Adrenal gland (tissue), 12 donors: ENCODE measurements around the gene THRB. TPM values are rescaled to one million over a fixed set of nuclear protein-coding genes. Genes with fewer than 3 reads are reported as not detected.

Source experiments
- DNase-seq, 7 donors: peaks; one replicate each; pipeline ENCODE4 v3.0.0-alpha.2; 2019 to 2020
- H3K27ac ChIP-seq, 5 donors: fragments of 200-600 bp; sonication (generic) in 4 of 5; 1 replicate in 3 of 5; 2 replicates in 2 of 5; pipeline versions ENCODE4 v1.5.1 to v1.8.0; 2016 to 2020; ENCODE audit warnings: mild to moderate bottlenecking in 1 of 5
- H3K27me3 ChIP-seq: fragments of 200-600 bp; 2 replicates; pipeline ENCODE4 v1.8.0; 2021
- H3K36me3 ChIP-seq, 2 donors: fragments of 200-600 bp; replicated peaks in 1 of 2; 1 replicate in 1 of 2; 2 replicates in 1 of 2; pipeline versions ENCODE4 v1.5.1 to v1.8.0; 2018 to 2022
- H3K4me1 ChIP-seq, 2 donors: fragments of 200-600 bp; replicated peaks in 1 of 2; 1 replicate in 1 of 2; 2 replicates in 1 of 2; pipeline versions ENCODE4 v1.5.1 to v1.8.0; 2018 to 2021
- H3K4me3 ChIP-seq, 4 donors: fragments of 200-600 bp; sonication (generic) in 3 of 4; one replicate each; pipeline ENCODE4 v1.5.1; 2016 to 2018
- H3K9me3 ChIP-seq, 3 donors: fragments of 200-600 bp; sonication (generic) in 1 of 3; replicated peaks in 1 of 3; 1 replicate in 2 of 3; 2 replicates in 1 of 3; pipeline versions ENCODE4 v1.5.1 to v1.8.0; 2016 to 2021
- CTCF ChIP-seq, 6 experiments: fragments of 450-650 bp in 4 of 6; fragments of 200-600 bp in 2 of 6; sonication (generic) in 1 of 6; IDR thresholded peaks; 1 replicate in 5 of 6; 2 replicates in 1 of 6; pipeline versions ENCODE4 v1.5.1 to v1.8.0; 2016 to 2021; ENCODE audit warnings: antibody characterized with exemption in 6 of 6, mild to moderate bottlenecking in 2 of 6, moderate library complexity in 1 of 6
- POLR2A ChIP-seq, 2 donors: fragments of 450-650 bp; IDR thresholded peaks; one replicate each; pipeline ENCODE4 v1.6.1; 2017; ENCODE audit warnings: antibody characterized with exemption in 2 of 2, mild to moderate bottlenecking in 2 of 2, moderate library complexity in 1 of 2
- WGBS, 4 donors: extraction: QIAGEN DNeasy Blood & Tissue Kit in 2 of 4; methylation state at CpG; one replicate each; pipeline versions ENCODE4 v1.1.5 to v1.1.7; 2013 to 2017; 5-methylcytosine and 5-hydroxymethylcytosine counted together
- intact Hi-C, 2 donors: fragments of 100-400 bp; cut with DNase I; formaldehyde crosslinking; loops; one replicate each; pipeline versions ENCODE4 v1.14.1 to v1.15.0; 2022 to 2023
- polyA plus RNA-seq, 3 donors: library from polyadenylated mRNA; stranded (reverse); fragments of 200-250 nt in 2 of 3; fragments of 350-450 nt in 1 of 3; fragmentation: Illumina TruSeq in 1 of 3; extraction: RNeasy Lipid Tissue Mini Kit (QIAGEN cat#74804) in 1 of 3; gene quantifications; one replicate each; pipeline ENCODE4 v1.2.3, GENCODE V29; 2013 to 2014
- total RNA-seq, 9 donors: library from RNA; depleted of rRNA in 4 of 9; stranded (reverse); fragments of >200 nt in 4 of 9; fragments of 120-200 nt in 1 of 9; fragmentation: NEBNext Ultra II Directional in 1 of 9; extraction: Animal tissue kit (Norgen Biotek cat#: 25700) in 1 of 9; gene quantifications; one replicate each; pipeline versions ENCODE4 v1.1.0 to v1.2.4, GENCODE V29; 2013 to 2023
- donor health status: healthy with polysubstance abuse.
- donor health status: Bipolar disorder and iron deficiency.
- donor health status: DM: yes; HTN: yes; CAD: no.
- donor health status: DM: no; HTN: no; CAD: no.
- donor health status: DM: no; HTN: no; CAD: no.
- donor health status: DM: yes; HTN: yes; CAD: no.

Gene THRB
- total and polyA plus RNA-seq, 12 donors = 3.0 to 30.7 (median 13.5) TPM

- no peaks in the 10 kb centered on the region for H3K27me3 ChIP-seq
- intact Hi-C loops = loop anchor here in 1 of 2 donors (10.0 kb wide), 1 partner anchor 62 kb away; no protein-coding TSS in a partner anchor
- H3K4me1 ChIP-seq = peaks cover 4 to 7% of the 10 kb centered on the region in 2 donors
- no peak overlapping the region for H3K27ac ChIP-seq
- no peaks in the 10 kb centered on the region for H3K9me3 ChIP-seq
- no peak overlapping the region for H3K4me3 ChIP-seq
- no peaks in the 10 kb centered on the region for H3K36me3 ChIP-seq
- 93 to 98% (median 95%) methylated on average over 2 of the region's 2 CpGs for WGBS, 4 donors
- no peak for DNase-seq
- TF ChIP-seq CTCF (IDR thresholded peaks at IDR 0.05) (no peak), POLR2A (IDR thresholded peaks at IDR 0.05) (no peak)
These were observed 28.6 kb upstream of the THRB start for GRCh38 chr3:24523215-24523614.

- Histone ChIP-seq H3K36me3 (no peaks in the 10 kb centered on the region), H3K9me3 (no peaks in the 10 kb centered on the region), H3K4me3 (peak overlapping the region in 2 of 4 donors; percentile 46 to 99), H3K27ac (peak overlapping the region in 4 of 5 donors; percentile 43 to 92 (median 74)), H3K27me3 (no peaks in the 10 kb centered on the region), H3K4me1 (peaks cover 4 to 7% of the 10 kb centered on the region in 2 donors)
- intact Hi-C loops = loop anchor here in 1 of 2 donors (10.0 kb wide), 1 partner anchor 63 kb away; no protein-coding TSS in a partner anchor
- no peak for TF ChIP-seq POLR2A (IDR thresholded peaks at IDR 0.05)
- TF ChIP-seq CTCF (IDR thresholded peaks at IDR 0.05) = no peak
- no peak for DNase-seq
- WGBS, 4 donors = 18 to 29% (median 24%) methylated on average over 11 to 16 of the region's 16 CpGs
These were observed 27.5 kb upstream of the THRB start for GRCh38 chr3:24522146-24522579.

GRCh38 chr3:24521420-24522145 is 26.9 kb upstream of the THRB start:
- peak overlapping the region in 3 of 4 donors; percentile 23 to 99 (median 46) for H3K4me3 ChIP-seq
- DNase-seq = peak; percentile 61 to 76 (median 73)
- 1 to 2% (median 1%) methylated on average over 35 to 79 of the region's 79 CpGs for WGBS, 4 donors
- H3K36me3 ChIP-seq = no peaks in the 10 kb centered on the region
- peak overlapping the region; percentile 37 to 92 (median 64) for H3K27ac ChIP-seq
- intact Hi-C loops = loop anchor here in 1 of 2 donors (10.0 kb wide), 1 partner anchor 63 kb away; no protein-coding TSS in a partner anchor
- peaks cover 4 to 7% of the 10 kb centered on the region in 2 donors for H3K4me1 ChIP-seq
- TF ChIP-seq POLR2A (IDR thresholded peaks at IDR 0.05) = peak in 1 of 2 donors; percentile 66
- TF ChIP-seq CTCF (IDR thresholded peaks at IDR 0.05) = no peak
- H3K27me3 ChIP-seq = no peaks in the 10 kb centered on the region
- no peaks in the 10 kb centered on the region for H3K9me3 ChIP-seq

GRCh38 chr3:24520976-24521419 is 26.3 kb upstream of the THRB start:
- H3K27me3 ChIP-seq = no peaks in the 10 kb centered on the region
- H3K4me3 ChIP-seq = peak overlapping the region in 2 of 4 donors; percentile 46 to 99
- no peak for TF ChIP-seq CTCF (IDR thresholded peaks at IDR 0.05)
- no peak for TF ChIP-seq POLR2A (IDR thresholded peaks at IDR 0.05)
- H3K27ac ChIP-seq = peak overlapping the region; percentile 37 to 92 (median 64)
- peaks cover 4 to 7% of the 10 kb centered on the region in 2 donors for H3K4me1 ChIP-seq
- H3K9me3 ChIP-seq = no peaks in the 10 kb centered on the region
- H3K36me3 ChIP-seq = no peaks in the 10 kb centered on the region
- intact Hi-C loops = loop anchor here in 1 of 2 donors (10.0 kb wide), 1 partner anchor 64 kb away; no protein-coding TSS in a partner anchor
- 12 to 49% (median 22%) methylated on average over 2 to 8 of the region's 8 CpGs for WGBS, 4 donors
- no peak for DNase-seq
